22Rv1 (cell line): Measurements from ENCODE around the gene NCKAP5.

Source experiments
- ZFX ChIP-seq: fragments of 450-650 bp; IDR thresholded peaks from 2 replicates; pipeline ENCODE4 v1.6.1; 2017; ENCODE audit warnings: antibody characterized with exemption, borderline replicate concordance
- TF ChIP-seq, protein P1 (sequence below): fragments of 450-650 bp; IDR thresholded peaks from 2 replicates; pipeline ENCODE4 v1.5.1; 2017; ENCODE audit warnings: mild to moderate bottlenecking

DNA sequence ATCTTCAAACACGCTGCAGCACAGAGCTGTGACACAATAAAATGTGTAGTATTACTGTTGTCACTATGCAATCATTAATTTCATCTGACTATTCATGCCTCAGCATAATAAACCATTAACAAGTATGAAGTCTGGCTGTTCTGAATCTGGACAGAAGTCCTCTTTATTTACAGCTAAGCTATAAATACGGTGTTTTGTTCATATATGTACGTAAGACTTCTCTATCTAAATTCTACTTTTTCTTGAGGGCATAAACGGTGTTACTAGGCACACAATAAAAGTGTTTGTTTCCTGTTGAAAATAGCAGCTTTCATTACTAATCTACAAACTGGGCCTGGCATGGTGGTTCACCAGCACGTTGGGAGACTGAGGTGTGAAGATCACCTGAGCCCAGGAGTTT is 443.8 kb downstream of the NCKAP5 start:
- TF ChIP-seq, protein P1, sequence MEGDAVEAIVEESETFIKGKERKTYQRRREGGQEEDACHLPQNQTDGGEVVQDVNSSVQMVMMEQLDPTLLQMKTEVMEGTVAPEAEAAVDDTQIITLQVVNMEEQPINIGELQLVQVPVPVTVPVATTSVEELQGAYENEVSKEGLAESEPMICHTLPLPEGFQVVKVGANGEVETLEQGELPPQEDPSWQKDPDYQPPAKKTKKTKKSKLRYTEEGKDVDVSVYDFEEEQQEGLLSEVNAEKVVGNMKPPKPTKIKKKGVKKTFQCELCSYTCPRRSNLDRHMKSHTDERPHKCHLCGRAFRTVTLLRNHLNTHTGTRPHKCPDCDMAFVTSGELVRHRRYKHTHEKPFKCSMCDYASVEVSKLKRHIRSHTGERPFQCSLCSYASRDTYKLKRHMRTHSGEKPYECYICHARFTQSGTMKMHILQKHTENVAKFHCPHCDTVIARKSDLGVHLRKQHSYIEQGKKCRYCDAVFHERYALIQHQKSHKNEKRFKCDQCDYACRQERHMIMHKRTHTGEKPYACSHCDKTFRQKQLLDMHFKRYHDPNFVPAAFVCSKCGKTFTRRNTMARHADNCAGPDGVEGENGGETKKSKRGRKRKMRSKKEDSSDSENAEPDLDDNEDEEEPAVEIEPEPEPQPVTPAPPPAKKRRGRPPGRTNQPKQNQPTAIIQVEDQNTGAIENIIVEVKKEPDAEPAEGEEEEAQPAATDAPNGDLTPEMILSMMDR, result no peak
- TF ChIP-seq ZFX, result no peak
